ENCODE data around the gene ERG28. TPM values are rescaled to one million over a fixed set of nuclear protein-coding genes. Genes with fewer than 3 reads are reported as not detected.

Gene ERG28
- total and polyA plus RNA-seq, 2 donors (not counting 3 experiments of a cell fraction or from before 2014, with no cell fraction given), result 31.9 to 46.0 TPM

GRCh38 chr14:75673345-75674035 is 12.8 kb upstream of the ERG28 start:
- Histone ChIP-seq H3K27ac (ENCODE audit: insufficient read depth, low read depth, low read length) (no peak overlapping the region), H3K9ac (replicated peaks; ENCODE audit: extremely low read depth, insufficient read depth, low read length) (no peak overlapping the region), H3K9me1 (replicated peaks; ENCODE audit: control insufficient read depth, extremely low read depth, insufficient read depth, low read length) (no peaks in the 10 kb centered on the region), H3K9me3 (replicated peaks; ENCODE audit: control insufficient read depth, insufficient read depth, low read length) (no peaks in the 10 kb centered on the region), H3K4me1 (ENCODE audit: control insufficient read depth, extremely low read depth, insufficient read depth, low read length) (peaks cover 7% of the 10 kb centered on the region), H3K36me3 (ENCODE audit: control insufficient read depth in 2 of 2, extremely low read depth in 1 of 2, insufficient read depth in 2 of 2, low read length in 2 of 2) (peaks cover 2 to 14% of the 10 kb centered on the region in 2 experiments), H3K79me2 (ENCODE audit: control insufficient read depth, insufficient read depth, low read length) (peaks cover 67% of the 10 kb centered on the region), H2AFZ (ENCODE audit: low read depth, low read length) (no peak overlapping the region), H3K4me3 (replicated peaks in 1 of 3; ENCODE audit: insufficient read depth in 1 of 3, low read depth in 1 of 3, low read length in 3 of 3) (no peak overlapping the region), H3K4me2 (ENCODE audit: insufficient read depth, low read length) (no peak overlapping the region), H3K27me3 (ENCODE audit: control insufficient read depth in 2 of 2, insufficient read depth in 2 of 2, low read length in 2 of 2) (no peaks in the 10 kb centered on the region), H4K20me1 (replicated peaks; ENCODE audit: control insufficient read depth, extremely low read depth, insufficient read depth, low read length) (no peaks in the 10 kb centered on the region)
- ChIA-PET CTCF (interaction anchor here (2.1 kb wide), 1 partner anchor 35 kb away, joined by 5 read pairs; no protein-coding TSS in a partner anchor), POLR2A (no interaction called here)
- BruUV-seq (replicated peaks), result no TSS peak
- intact Hi-C loops (cut with micrococcal nuclease), result no loop called here
- DNase-seq (ENCODE audit: low read depth, low spot score) (no peak), FAIRE-seq (peak; percentile 31)
- no peak for TF ChIP-seq FOS (IDR thresholded peaks at IDR 0.05; ENCODE audit: borderline replicate concordance, insufficient read depth, low read length)
- no peak for TF ChIP-seq POLR2AphosphoS5 (IDR thresholded peaks at IDR 0.05; ENCODE audit: insufficient read depth, low read depth, low read length)
- TF ChIP-seq GATA2 (IDR thresholded peaks at IDR 0.05; ENCODE audit: insufficient read depth, insufficient read length, low read depth, low read length), result no peak
- TF ChIP-seq MYC (IDR thresholded peaks at IDR 0.05; ENCODE audit: low read depth, low read length), result no peak
- no peak for TF ChIP-seq EZH2 (IDR thresholded peaks at IDR 0.05; ENCODE audit: borderline replicate concordance, low read depth, low read length, severe bottlenecking)
- TF ChIP-seq, protein P1, sequence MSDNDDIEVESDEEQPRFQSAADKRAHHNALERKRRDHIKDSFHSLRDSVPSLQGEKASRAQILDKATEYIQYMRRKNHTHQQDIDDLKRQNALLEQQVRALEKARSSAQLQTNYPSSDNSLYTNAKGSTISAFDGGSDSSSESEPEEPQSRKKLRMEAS (IDR thresholded peaks at IDR 0.05; ENCODE audit: insufficient read depth, insufficient read length), result no peak
- TF ChIP-seq, protein P2, sequence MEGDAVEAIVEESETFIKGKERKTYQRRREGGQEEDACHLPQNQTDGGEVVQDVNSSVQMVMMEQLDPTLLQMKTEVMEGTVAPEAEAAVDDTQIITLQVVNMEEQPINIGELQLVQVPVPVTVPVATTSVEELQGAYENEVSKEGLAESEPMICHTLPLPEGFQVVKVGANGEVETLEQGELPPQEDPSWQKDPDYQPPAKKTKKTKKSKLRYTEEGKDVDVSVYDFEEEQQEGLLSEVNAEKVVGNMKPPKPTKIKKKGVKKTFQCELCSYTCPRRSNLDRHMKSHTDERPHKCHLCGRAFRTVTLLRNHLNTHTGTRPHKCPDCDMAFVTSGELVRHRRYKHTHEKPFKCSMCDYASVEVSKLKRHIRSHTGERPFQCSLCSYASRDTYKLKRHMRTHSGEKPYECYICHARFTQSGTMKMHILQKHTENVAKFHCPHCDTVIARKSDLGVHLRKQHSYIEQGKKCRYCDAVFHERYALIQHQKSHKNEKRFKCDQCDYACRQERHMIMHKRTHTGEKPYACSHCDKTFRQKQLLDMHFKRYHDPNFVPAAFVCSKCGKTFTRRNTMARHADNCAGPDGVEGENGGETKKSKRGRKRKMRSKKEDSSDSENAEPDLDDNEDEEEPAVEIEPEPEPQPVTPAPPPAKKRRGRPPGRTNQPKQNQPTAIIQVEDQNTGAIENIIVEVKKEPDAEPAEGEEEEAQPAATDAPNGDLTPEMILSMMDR (IDR thresholded peaks at IDR 0.05; ENCODE audit: extremely low read depth in 1 of 2, insufficient read depth in 1 of 2, low read depth in 1 of 2, low read length in 2 of 2), result no peak
- no peak for TF ChIP-seq POLR2A (IDR thresholded peaks at IDR 0.05; ENCODE audit: low read depth, low read length)
- TF ChIP-seq JUN (IDR thresholded peaks at IDR 0.05; ENCODE audit: borderline replicate concordance, insufficient read depth, insufficient read length, low read depth), result no peak
- dilution Hi-C loops (cut with MboI; ENCODE audit: extremely low pct_ligation_motif_present, low sequenced_read_pairs), result no loop called here
